Effector CD8-positive, alpha-beta T cell (primary cell): Measurements from ENCODE around the gene DYNLT3.

Source experiments
- DNase-seq: peaks from one replicate; lab custom pipeline; 2025; lab: John Stamatoyannopoulos, UW

DYNLT3 gene

GRCh38 chrX:37844622-37845021 lies 2.7 kb downstream of the DYNLT3 start:
- no peak for DNase-seq

GRCh38 chrX:37840931-37841330 lies 6.4 kb downstream of the DYNLT3 start:
- DNase-seq: no peak

- no peak for DNase-seq
Measured at GRCh38 chrX:37834937-37835336, 12.4 kb downstream of the DYNLT3 start.

DNA sequence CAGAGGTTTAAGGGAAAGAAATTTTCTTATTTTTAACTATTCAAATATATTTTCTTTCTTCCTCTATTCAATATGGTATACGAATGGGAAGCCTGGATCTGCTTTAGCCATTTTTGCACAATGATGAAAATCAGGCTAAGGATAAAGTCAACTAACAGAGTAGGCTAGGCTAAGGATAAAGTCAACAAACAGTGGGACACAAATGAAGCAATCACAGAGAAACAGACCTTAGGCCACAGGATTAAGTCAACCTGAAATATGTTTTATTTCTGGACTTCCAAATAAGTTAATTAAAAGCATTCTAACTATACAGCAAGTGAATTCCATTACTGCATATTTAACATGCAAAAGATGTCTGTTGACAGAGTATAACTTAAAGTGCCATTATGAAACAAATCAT lies 17.0 kb downstream of the DYNLT3 start:
- no peak for DNase-seq

GRCh38 chrX:37829721-37830120 lies 17.6 kb downstream of the DYNLT3 start:
- DNase-seq: no peak

DNA sequence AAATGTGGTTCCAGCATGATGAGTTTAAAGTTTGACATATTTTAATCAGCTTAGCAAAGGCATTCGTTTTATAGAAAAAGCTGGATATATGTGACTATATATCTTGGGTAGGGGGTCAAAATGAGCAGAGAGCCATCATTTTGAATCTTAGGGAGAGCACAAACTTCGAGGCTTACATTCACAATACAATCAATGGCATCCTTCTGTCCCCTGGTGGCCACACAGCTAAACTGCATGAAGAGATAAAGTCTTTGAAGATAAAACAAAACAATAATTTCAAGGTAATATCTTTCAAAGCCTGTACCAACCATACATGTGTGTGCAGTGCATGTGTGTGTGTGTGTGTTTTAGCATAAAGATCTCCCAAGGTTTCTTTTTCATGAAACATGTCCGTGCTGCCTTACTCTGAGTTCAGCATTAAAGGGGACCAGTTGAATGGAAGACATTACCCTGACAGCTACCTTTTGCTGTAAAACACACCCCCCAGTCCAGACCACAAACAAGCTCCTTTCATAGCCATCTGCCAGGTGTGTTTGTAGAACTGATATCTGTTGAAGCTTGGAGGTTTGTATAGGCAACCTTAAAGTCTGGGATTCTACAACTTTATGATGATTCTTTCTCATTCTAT lies 22.0 kb downstream of the DYNLT3 start:
- peak; percentile 29 for DNase-seq

DNA sequence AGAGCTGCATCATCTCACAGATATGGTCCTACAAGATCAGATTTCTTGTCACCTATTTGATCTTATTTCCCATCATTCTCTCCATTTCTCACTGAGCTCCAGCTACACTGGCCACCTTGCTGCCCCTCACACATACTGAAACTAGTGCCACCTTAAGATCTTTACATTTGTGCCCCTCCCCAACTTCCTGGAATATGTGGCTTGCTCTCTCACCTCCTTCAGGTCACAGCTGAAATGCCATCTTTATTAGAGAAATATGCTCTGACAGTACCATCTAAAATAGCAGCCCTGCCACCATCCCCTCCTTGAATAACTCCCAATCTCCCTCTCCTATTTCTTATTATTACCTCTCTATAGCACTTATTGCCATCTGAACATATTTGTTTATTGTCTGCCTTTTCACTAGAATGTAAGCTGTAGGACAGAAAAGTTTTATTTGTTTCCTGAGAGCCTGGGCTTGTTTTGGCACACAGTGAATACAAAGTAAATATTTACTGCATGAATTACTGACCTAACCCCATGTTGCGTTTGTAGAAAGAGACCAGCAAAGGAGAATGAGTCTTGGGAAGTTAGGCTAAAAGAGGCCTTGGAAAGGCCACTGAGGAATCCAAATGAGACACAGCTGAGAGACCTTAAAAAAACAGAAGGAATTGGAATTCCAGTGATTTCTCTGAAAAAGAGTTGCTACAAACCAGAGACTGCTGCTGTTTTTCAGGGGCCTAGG lies 22.7 kb downstream of the DYNLT3 start:
- DNase-seq: no peak

DNA sequence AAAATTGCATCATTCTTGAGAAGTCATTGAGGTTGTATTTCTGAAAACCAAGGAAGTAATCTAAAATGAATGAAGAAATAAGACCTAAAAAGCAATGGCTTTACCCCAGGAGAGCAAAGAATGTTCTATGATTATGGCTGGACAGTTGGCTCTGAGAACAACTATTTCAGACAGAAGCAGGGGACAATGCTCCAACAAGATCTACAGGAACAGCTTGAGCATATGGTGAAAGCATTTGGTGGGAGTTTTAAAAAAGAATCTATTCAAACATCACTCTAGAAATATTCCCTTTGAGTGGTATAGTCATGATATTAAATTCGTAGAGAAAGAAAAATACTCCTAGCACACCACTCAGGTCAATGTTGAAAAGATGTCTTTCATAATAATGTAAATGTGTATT lies 26.7 kb downstream of the DYNLT3 start:
- no peak for DNase-seq

GRCh38 chrX:37818031-37818430 lies 29.3 kb downstream of the DYNLT3 start:
- no peak for DNase-seq

DNA sequence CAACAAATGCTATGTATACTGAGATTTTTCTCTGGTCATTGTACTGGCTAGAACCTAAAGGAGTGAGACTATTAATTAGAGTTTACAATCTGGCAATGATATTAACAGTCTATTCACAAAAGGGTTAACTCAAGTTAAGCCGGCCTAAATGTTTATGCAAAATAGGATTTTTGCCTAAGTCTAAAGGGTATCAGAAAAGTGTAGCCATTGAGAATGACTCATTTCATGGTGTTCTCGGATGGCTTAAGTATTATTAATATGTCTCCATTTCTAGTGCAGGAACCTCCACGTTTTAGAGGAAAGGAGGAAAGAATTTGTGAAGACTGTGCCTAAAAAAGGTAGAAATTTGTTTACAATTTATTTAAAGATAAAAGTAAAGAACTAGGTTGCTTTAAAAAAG lies 29.8 kb downstream of the DYNLT3 start:
- DNase-seq: no peak

DNA sequence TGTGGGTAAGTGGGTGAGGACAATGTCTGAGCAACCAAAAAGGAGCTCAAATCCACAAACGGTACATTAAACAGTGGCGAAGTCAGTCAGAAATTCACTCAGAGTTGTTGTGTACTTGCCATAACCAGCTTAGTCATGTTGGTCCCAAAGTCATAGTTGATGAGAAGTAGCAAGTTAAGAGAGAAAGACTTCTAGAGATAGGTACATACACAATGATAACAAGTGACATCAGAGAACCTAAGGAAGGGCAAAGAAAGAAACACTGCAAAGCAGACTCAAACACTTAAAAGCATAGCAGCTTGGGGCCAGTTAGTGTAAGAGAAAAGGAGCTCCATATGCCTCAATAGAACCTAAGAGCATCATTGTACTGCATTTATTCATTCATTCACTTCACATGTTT lies 30.2 kb downstream of the DYNLT3 start:
- no peak for DNase-seq

DNA sequence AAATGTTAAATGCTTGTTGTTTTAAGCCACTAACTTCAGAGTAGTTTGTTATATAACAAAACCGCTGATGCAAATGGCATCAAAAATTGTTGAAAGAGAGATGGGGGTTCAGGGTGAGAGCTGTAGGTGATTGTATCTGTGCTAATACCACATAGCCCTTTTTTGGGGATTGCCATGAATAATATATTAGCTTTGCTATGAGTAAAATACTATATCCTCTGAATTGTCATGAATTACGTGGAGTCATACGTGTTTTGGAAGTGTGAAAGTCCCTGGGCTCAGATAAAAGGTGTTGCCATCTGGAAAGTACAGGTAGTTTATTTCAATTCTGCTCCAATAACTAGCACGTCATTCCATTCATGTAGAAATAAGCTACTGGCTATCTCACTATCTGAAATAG lies 30.6 kb downstream of the DYNLT3 start:
- DNase-seq: no peak

DNA sequence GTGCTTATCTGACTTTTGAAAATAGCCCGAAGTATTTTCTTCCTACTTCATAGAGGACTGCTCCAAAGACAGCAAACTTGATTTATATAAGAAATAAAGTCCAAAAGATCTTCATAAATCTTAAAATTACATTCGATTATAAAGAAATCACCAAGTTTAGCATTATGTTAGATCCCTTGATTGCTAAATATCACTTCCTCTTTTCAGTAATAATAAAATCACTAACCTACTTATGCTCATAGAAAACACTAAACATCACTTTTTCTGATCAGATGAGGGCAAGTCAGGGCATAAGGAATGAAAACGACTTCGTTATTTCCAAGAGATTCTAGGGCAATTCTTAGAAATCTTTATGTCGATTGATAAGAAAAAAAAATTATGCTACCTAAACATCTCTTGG lies 32.0 kb downstream of the DYNLT3 start:
- DNase-seq: no peak

DNA sequence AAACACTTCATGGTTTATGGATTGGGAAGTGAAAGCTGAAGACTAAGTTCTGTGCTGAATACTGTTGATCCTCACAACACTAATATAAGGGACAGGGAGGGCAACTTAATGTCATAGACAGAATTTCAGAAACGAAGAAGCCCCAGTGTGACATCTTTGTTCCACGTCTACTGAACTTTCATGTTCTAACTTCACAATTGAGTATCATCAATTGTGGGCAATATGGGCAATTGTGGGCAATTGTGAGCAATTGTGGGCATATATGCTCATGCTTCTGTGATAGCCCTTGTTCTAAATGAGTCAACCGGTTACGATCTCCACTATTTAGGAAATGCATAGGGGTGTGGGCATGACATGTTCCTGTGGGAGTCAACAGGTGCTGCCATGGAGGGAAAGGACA lies 33.8 kb downstream of the DYNLT3 start:
- no peak for DNase-seq

GRCh38 chrX:37812110-37812509 lies 35.3 kb downstream of the DYNLT3 start:
- no peak for DNase-seq

DNA sequence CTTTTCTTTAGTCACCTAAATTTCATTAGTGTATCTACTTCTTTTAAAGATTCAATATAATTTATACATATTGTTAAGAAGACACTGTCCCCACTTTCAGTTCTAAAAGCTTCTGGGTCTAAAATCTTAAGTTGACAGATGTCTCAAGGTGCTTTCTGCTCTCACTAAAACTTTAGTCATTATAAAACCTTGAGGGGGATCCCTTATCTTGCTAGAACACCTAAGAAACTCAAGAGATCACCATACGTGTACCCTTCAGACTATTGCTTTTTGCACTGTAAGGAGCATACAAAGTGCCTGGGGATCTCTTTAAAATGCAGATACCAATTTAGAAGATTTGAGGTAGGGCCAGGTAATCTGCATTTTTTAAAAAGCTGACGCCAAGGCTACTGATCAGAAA lies 37.4 kb downstream of the DYNLT3 start:
- no peak for DNase-seq

- no peak for DNase-seq
Measured at GRCh38 chrX:37803057-37803456, 44.3 kb downstream of the DYNLT3 start.

DNA sequence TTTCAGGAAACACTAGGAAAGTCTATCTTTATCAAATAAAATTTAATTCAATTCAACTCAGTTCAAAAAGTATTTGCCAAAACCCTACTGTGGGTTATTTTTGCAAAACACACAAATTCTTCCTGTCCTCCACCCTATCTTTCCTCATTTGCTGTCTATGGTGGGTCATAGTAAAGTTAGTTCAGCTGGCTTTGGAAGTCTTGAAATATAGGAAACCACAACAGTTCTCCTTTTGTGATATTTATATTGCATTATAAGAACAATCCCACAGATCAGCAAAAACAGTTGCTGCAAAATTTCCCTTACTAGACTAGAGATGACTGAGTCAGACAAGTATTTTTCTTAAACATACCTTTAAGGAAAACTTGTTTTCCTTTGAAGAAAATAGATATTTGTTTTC lies 45.3 kb downstream of the DYNLT3 start:
- DNase-seq: no peak

DNA sequence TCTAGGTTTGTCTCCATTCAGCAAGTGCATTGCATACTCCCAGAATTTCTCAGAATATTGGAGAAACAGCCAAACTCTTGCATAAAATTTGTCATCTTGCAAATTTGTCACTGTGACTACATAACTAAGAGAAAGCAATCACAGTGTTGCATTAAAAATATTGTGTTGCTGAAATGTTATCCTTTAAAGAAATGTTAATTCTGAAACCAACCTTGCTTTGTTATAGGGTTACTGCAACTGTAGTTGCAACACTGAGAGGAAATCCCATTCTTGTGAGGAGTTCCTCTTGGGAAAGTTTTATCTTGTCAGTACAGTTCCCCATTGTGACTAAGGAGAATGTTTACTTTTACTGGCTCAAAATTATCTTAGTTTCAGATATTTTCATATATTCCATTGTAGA lies 46.7 kb downstream of the DYNLT3 start:
- DNase-seq: no peak

- DNase-seq: no peak
Measured at GRCh38 chrX:37799936-37800335, 47.4 kb downstream of the DYNLT3 start.

GRCh38 chrX:37796805-37797204 lies 50.6 kb downstream of the DYNLT3 start:
- no peak for DNase-seq

DNA sequence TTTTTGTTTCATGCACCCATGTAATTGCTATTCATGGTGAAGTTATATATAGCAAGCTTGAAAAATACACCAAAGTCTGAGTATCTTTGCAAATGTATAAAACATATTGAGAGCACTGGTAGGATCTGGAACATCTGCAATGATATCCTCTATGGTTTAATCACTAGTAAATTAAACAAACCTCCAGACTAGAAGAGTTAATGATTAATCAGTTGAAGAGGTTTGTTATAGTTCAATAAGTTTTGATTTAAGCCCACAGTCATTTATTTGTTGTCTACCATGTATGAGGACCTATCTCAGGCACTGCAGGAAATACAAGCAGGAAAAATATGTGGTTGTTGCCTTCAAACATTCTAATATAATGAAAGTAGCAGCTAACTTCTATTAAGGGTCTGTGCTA lies 51.1 kb downstream of the DYNLT3 start:
- DNase-seq: no peak
